Vein endothelial cell (primary cell): ENCODE measurements around the gene RPL32. TPM values are rescaled to one million over a fixed set of nuclear protein-coding genes. Genes with fewer than 3 reads are reported as not detected.

ENCODE experiments used
- small RNA-seq: library from RNA; depleted of rRNA; stranded (forward); fragments of <200 nt; gene quantifications from one replicate; pipeline ENCODE3, GENCODE V24; 2012
- total RNA-seq: library from RNA; depleted of rRNA; stranded (reverse); fragments of >200 nt; gene quantifications from 2 replicates; pipeline ENCODE4 v1.2.3, GENCODE V29; 2012

Gene RPL32
- 920 and 1,228 TPM in 2 replicates for total RNA-seq

DNA sequence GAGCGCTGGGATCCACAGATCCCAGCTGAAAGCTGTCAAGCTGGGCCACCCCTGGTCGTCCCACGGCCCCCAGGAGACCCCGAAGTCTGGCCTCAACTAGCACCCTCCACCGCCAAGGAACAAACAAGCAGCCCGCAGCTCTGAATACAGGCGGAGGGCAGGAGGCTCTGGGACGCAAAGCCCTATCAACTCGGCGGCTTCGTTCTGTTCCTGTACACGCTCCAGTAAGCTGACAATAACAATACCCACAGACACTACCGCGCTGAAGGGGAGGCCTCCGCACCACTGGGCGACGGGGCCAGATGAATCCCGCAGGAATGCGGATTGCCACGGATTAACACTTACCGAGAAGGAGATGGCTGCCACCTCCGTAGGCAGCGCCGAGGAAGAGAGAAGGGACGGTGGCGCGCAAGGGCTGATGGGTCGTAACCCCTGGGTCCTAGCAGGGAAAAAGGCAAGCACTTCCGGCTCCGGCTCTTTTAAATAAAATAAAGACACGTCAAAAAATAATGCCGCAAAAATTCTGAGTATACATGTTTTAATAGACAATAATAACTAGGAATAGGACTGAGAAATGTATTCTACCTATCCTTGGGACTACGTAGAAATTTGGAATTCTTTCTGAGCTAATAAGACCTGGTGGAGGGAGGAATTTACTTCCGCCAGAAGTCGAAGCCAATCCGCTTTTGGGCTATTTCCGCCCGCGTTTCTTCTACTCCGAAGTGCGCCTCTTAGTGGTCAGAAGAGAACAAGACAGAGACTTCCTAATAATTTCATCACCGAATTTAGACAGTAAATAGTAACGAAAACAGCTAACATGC is at the start of gene RPL32:
Gene RPL32, minus strand, starts transcription at position 417 of the 821 bp plus-strand sequence. CDS start 1,328 bp downstream, outside the sequence.

GRCh38 chr3:12796171-12797123 is 44.9 kb downstream of the RPL32 start, which contains the start of gene CAND2:
CAND2 (plus strand) TSS chr3:12796680; CDS start chr3:12796721, 41 bp downstream.

Small RNA genes within 50 kb of the gene (small RNA-seq; reads per million reads assigned to genes)
- gene AC034198.1 = not detected

Other genes starting within 250 kb of the RPL32 start
- gene RAF1, start 177.4 kb downstream of the RPL32 start, total RNA-seq = 73.8 and 78.4 TPM in 2 replicates
- gene TMEM40, start 82.3 kb downstream of the RPL32 start, total RNA-seq = not detected in 2 replicates
- 0.67 and 5.2 TPM in 2 replicates for gene CAND2, start 44.9 kb downstream of the RPL32 start, total RNA-seq
- gene IQSEC1, start 231.9 kb upstream of the RPL32 start, total RNA-seq = 21.2 and 23.4 TPM in 2 replicates